Testis (tissue), 2 donors: ENCODE data around the gene TRIM63.

Experiments used
- CTCF ChIP-seq, 3 experiments: fragments of 450-650 bp in 2 of 3; fragments of 200-600 bp in 1 of 3; sonication (generic) in 1 of 3; IDR thresholded peaks; one replicate each; pipeline ENCODE4 v1.5.1; 2016 to 2019; ENCODE audit warnings: antibody characterized with exemption in 3 of 3, mild to moderate bottlenecking in 2 of 3, moderate library complexity in 1 of 3
- POLR2A ChIP-seq: fragments of 450-650 bp; IDR thresholded peaks from one replicate; pipeline ENCODE4 v1.6.1; 2017; ENCODE audit warnings: antibody characterized with exemption, mild to moderate bottlenecking, moderate library complexity

- no peak for TF ChIP-seq POLR2A
- TF ChIP-seq CTCF (IDR thresholded peaks at IDR 0.05) = no peak
Observed at GRCh38 chr1:26047278-26047874, 20.1 kb downstream of the TRIM63 start.
